Measurements from ENCODE around the gene CCDC197.

CCDC197 gene

DNA sequence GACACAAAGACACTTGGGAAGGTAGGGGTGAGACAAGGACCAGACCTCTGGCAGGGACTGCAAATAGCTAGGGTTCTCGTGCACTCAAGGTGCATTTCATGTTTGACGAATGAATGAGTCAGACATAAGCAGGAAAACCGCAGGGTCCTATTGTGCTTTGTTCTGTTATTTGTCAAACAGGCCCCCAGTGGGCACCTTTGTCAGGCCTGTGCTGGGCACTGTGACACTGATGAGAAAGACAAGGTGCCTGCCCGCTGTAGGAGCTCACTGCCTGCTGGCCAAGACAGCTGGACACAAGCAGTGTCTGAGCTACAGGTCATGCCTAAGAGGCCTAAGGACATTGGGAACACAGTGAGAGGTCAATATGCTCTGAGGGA, 31.3 kb downstream of the CCDC197 start:
- DNase-seq (ENCODE audit: low spot score) (no peak), ATAC-seq (ENCODE audit: low read depth) (peak; percentile 44)
- TF ChIP-seq, protein P1, sequence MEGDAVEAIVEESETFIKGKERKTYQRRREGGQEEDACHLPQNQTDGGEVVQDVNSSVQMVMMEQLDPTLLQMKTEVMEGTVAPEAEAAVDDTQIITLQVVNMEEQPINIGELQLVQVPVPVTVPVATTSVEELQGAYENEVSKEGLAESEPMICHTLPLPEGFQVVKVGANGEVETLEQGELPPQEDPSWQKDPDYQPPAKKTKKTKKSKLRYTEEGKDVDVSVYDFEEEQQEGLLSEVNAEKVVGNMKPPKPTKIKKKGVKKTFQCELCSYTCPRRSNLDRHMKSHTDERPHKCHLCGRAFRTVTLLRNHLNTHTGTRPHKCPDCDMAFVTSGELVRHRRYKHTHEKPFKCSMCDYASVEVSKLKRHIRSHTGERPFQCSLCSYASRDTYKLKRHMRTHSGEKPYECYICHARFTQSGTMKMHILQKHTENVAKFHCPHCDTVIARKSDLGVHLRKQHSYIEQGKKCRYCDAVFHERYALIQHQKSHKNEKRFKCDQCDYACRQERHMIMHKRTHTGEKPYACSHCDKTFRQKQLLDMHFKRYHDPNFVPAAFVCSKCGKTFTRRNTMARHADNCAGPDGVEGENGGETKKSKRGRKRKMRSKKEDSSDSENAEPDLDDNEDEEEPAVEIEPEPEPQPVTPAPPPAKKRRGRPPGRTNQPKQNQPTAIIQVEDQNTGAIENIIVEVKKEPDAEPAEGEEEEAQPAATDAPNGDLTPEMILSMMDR (IDR thresholded peaks at IDR 0.05; ENCODE audit: poor library complexity, severe bottlenecking), result no peak
- H3K4me1 ChIP-seq (ENCODE audit: insufficient read depth, poor library complexity, severe bottlenecking), result peaks cover 20% of the 10 kb centered on the region
- no peaks in the 10 kb centered on the region for H3K36me3 ChIP-seq (ENCODE audit: low read depth)
- H3K9me3 ChIP-seq (ENCODE audit: severe bottlenecking), result no peaks in the 10 kb centered on the region
- H3K4me3 ChIP-seq (ENCODE audit: severe bottlenecking), result no peak overlapping the region
- H3K27ac ChIP-seq (ENCODE audit: poor library complexity, severe bottlenecking), result peak overlapping the region; percentile 9
- no peaks in the 10 kb centered on the region for H3K27me3 ChIP-seq (ENCODE audit: insufficient read depth, poor library complexity, severe bottlenecking)

DNA sequence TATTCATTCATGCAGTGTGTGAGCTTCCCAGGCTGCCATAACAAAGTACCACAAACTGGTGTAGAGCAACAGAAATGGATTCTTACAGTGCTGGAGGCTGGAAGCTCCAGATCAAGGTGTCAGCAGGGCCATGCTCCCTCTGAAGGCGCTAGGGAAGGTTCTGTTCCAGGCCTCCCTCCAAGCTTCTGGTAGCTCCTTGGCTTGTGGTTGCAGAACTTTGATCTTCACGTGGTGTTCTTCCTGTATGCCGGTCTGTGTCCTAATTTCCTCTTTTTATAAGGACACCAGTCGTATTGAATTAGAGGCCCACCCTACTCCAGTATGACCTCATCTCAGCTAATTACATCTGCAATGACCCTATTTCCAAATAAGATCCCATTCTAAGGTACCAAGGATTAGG, 32.2 kb downstream of the CCDC197 start:
- ATAC-seq (ENCODE audit: low read depth) (no peak), DNase-seq (ENCODE audit: low spot score) (no peak)
- H3K9me3 ChIP-seq (ENCODE audit: severe bottlenecking), result no peaks in the 10 kb centered on the region
- peaks cover 20% of the 10 kb centered on the region for H3K4me1 ChIP-seq (ENCODE audit: insufficient read depth, poor library complexity, severe bottlenecking)
- H3K4me3 ChIP-seq (ENCODE audit: severe bottlenecking), result no peak overlapping the region
- TF ChIP-seq, protein P1 (IDR thresholded peaks at IDR 0.05; ENCODE audit: poor library complexity, severe bottlenecking), result no peak
- no peak overlapping the region for H3K27ac ChIP-seq (ENCODE audit: poor library complexity, severe bottlenecking)
- H3K36me3 ChIP-seq (ENCODE audit: low read depth), result no peaks in the 10 kb centered on the region
- no peaks in the 10 kb centered on the region for H3K27me3 ChIP-seq (ENCODE audit: insufficient read depth, poor library complexity, severe bottlenecking)

DNA sequence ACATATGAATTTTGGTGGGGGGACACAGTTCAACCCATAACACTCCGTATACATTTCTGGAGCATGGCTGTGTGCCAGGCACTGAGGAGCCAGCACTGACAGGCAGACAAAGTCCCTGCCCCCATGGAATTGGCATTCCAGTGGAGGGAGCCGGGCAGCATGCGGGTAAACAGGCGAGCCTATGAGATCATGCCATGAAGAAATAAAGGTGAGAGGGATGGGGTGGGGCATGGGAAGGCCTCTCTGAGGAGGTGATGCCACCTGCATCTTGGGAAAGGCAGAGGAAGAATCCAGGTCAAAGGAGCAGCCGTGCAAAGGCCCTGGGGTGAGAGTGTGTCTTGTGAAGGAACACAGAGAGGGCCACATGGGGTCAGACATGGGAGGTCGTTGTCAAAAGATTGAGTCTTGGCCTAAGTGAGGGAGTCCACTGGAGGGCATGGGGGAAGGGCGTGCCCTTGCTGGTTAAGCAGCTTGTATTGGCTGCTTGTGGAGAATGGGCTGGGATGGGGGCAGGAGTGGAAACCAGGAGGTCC, 32.6 kb downstream of the CCDC197 start:
- Histone ChIP-seq H3K27me3 (ENCODE audit: insufficient read depth, poor library complexity, severe bottlenecking) (no peaks in the 10 kb centered on the region), H3K27ac (ENCODE audit: poor library complexity, severe bottlenecking) (no peak overlapping the region), H3K9me3 (ENCODE audit: severe bottlenecking) (no peaks in the 10 kb centered on the region), H3K36me3 (ENCODE audit: low read depth) (no peaks in the 10 kb centered on the region), H3K4me1 (ENCODE audit: insufficient read depth, poor library complexity, severe bottlenecking) (peaks cover 20% of the 10 kb centered on the region), H3K4me3 (ENCODE audit: severe bottlenecking) (no peak overlapping the region)
- TF ChIP-seq, protein P1 (IDR thresholded peaks at IDR 0.05; ENCODE audit: poor library complexity, severe bottlenecking), result no peak
- DNase-seq (ENCODE audit: low spot score) (no peak), ATAC-seq (ENCODE audit: low read depth) (no peak)

DNA sequence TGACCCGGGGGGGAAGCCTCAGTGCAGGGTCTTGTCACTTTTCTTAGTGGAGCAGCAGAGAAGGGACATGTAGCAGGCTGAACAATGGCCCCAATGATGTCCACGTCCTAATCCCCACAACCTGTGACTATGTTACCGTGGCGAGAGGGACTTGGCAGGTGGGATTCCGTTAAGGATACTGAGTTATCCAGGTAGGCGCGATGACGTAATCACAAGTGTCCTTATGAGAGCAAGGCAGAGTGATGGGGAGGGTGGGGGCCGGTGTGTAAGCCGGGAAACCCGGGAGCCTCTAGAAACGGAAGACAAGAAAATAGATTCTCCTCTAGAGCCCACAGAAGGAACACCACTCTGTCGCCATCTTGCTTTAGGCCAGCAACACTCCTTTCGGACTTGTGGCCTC, 33.5 kb downstream of the CCDC197 start:
- H3K4me3 ChIP-seq (ENCODE audit: severe bottlenecking), result no peak overlapping the region
- no peak for DNase-seq (ENCODE audit: low spot score)
- no peak overlapping the region for H3K27ac ChIP-seq (ENCODE audit: poor library complexity, severe bottlenecking)
- no peak for ATAC-seq (ENCODE audit: low read depth)
- no peaks in the 10 kb centered on the region for H3K27me3 ChIP-seq (ENCODE audit: insufficient read depth, poor library complexity, severe bottlenecking)
- H3K9me3 ChIP-seq (ENCODE audit: severe bottlenecking), result no peaks in the 10 kb centered on the region
- TF ChIP-seq, protein P1 (IDR thresholded peaks at IDR 0.05; ENCODE audit: poor library complexity, severe bottlenecking), result no peak
- peaks cover 20% of the 10 kb centered on the region for H3K4me1 ChIP-seq (ENCODE audit: insufficient read depth, poor library complexity, severe bottlenecking)
- H3K36me3 ChIP-seq (ENCODE audit: low read depth), result no peaks in the 10 kb centered on the region

DNA sequence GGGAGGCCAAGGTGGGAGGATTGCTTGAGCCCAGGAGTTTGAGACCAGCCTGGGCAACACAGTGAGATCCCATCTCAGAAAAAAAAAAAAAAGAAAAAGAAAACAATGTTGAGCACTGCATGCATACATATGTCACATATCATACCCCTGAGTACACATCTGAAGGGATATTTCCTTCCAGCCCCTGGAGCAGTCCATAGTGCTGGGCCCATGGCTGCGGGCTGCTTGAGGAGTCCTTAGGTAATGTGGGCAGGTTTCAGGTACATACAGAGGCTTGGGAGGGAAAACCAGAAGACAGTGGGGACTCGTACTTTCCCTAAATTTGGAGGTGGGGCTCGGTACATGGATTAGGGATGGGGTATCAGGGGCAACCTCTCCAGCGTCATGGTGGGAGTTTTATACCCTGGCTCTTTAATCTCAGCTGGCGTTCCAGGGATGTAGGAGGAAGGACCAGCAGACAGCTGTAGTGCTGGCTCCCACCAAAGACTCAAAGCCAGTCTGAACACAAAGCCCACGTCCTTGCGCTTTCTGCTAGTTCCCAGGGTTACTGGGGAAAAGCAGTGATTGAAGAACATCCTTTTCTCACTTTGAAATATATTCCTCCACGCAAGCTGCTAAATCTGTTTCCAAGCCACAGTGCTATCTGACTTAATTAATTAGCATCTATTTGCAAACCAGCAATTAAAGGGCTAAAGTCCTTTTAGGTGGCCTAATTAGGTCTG, 34.2 kb downstream of the CCDC197 start:
- H3K4me1 ChIP-seq (ENCODE audit: insufficient read depth, poor library complexity, severe bottlenecking), result peaks cover 17% of the 10 kb centered on the region
- no peaks in the 10 kb centered on the region for H3K9me3 ChIP-seq (ENCODE audit: severe bottlenecking)
- no peak overlapping the region for H3K27ac ChIP-seq (ENCODE audit: poor library complexity, severe bottlenecking)
- no peak overlapping the region for H3K4me3 ChIP-seq (ENCODE audit: severe bottlenecking)
- no peak for ATAC-seq (ENCODE audit: low read depth)
- TF ChIP-seq, protein P1 (IDR thresholded peaks at IDR 0.05; ENCODE audit: poor library complexity, severe bottlenecking), result no peak
- no peak for DNase-seq (ENCODE audit: low spot score)
- no peaks in the 10 kb centered on the region for H3K27me3 ChIP-seq (ENCODE audit: insufficient read depth, poor library complexity, severe bottlenecking)
- H3K36me3 ChIP-seq (ENCODE audit: low read depth), result no peaks in the 10 kb centered on the region
